LNCaP clone FGC (cell line): ENCODE results near the gene FAM124A.

Experiments
- DNase-seq: peaks from one replicate; pipeline ENCODE4 v3.0.0-alpha.2; 2011; ENCODE audit warnings: low read depth
- H3K4me3 ChIP-seq: 2 replicates; pipeline ENCODE4 v1.5.1; 2011; ENCODE audit warnings: mild to moderate bottlenecking, low read depth, low read length, control low read depth
- CTCF ChIP-seq: IDR thresholded peaks from 2 replicates; pipeline ENCODE4 v1.5.1; 2012; ENCODE audit warnings: mild to moderate bottlenecking; ENCODE audit not compliant: control insufficient read depth, insufficient read depth; ENCODE audit errors: extremely low read depth

Gene FAM124A

GRCh38 chr13:51308781-51309180 lies 86.6 kb downstream of the FAM124A start:
- H3K4me3 ChIP-seq, result no peak overlapping the region
- no peak for DNase-seq
- TF ChIP-seq CTCF, result no peak

- no peak overlapping the region for H3K4me3 ChIP-seq
- no peak for TF ChIP-seq CTCF
- no peak for DNase-seq
Measured at GRCh38 chr13:51311231-51311630, 89.0 kb downstream of the FAM124A start.

- no peak for TF ChIP-seq CTCF
Measured at GRCh38 chr13:51311957-51312520, 89.8 kb downstream of the FAM124A start.

GRCh38 chr13:51313619-51314018 lies 91.4 kb downstream of the FAM124A start:
- no peak for TF ChIP-seq CTCF
- no peak overlapping the region for H3K4me3 ChIP-seq
- DNase-seq, result no peak

More at GRCh38 chr13:51311957-51312520, 89.8 kb downstream of the FAM124A start:
- H3K4me3 ChIP-seq, result no peak overlapping the region
- no peak for DNase-seq

GRCh38 chr13:51317262-51317661 lies 95.1 kb downstream of the FAM124A start:
- no peak for DNase-seq
- no peak for TF ChIP-seq CTCF
- H3K4me3 ChIP-seq, result no peak overlapping the region

GRCh38 chr13:51318015-51318414 lies 95.8 kb downstream of the FAM124A start:
- DNase-seq, result no peak
- no peak overlapping the region for H3K4me3 ChIP-seq
- TF ChIP-seq CTCF, result no peak

GRCh38 chr13:51318876-51319275 lies 96.7 kb downstream of the FAM124A start:
- no peak for TF ChIP-seq CTCF
- H3K4me3 ChIP-seq, result no peak overlapping the region
- DNase-seq, result no peak
